ENCODE results near the gene ZBTB7C. TPM values are rescaled to one million over a fixed set of nuclear protein-coding genes. Genes with fewer than 3 reads are reported as not detected.

The ZBTB7C gene
- total RNA-seq, 1 experiment from 2014 or later: 0.18 TPM

DNA sequence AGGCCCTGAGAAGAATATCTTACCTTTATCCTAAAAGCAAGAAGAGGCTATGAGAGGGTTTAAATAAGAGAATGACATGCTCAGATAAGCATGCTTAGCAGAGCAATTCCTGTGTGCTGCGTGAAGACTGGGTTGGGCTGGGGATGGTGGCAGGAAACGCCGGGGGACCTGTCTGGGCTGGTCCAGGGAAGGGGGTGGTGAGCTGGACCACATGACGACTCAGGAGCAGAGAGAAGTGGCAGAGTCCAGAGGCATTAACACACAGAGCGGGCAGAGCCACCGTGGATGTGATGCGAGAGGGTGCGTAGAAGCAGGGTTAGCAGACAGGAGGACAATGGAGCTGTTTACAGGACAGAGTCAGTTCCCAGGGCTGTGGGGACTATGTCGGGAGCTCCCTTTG is 84.5 kb downstream of the ZBTB7C start:
- Histone ChIP-seq H3K9me3 (no peaks in the 10 kb centered on the region), H3K36me3 (ENCODE audit: control insufficient read depth, insufficient read depth, low read length) (no peaks in the 10 kb centered on the region), H3K4me3 (ENCODE audit: low read depth, low read length) (no peak overlapping the region), H3K4me1 (no peaks in the 10 kb centered on the region), H3K27me3 (replicated peaks; ENCODE audit: control insufficient read depth, insufficient read depth, low read length) (no peaks in the 10 kb centered on the region; the same call in 1 of the 2 replicates)
- intact Hi-C loops (cut with micrococcal nuclease; ENCODE audit: unreplicated experiment): no loop called here
- no peak overlapping the region for H3K27ac Mint-ChIP-seq (ENCODE audit: unreplicated experiment)
- no peak for DNase-seq
- no peak overlapping the region for H3K4me3 Mint-ChIP-seq (ENCODE audit: unreplicated experiment)
- no peaks in the 10 kb centered on the region for H3K27me3 Mint-ChIP-seq (ENCODE audit: insufficient read depth, unreplicated experiment)
- POLR2A ChIA-PET: no interaction called here
- BruUV-seq (replicated peaks): no TSS peak
- CTCF ChIA-PET: no interaction called here
- H3K36me3 Mint-ChIP-seq (ENCODE audit: insufficient read depth, unreplicated experiment): no peaks in the 10 kb centered on the region
- TF ChIP-seq CTCF (IDR thresholded peaks at IDR 0.05; ENCODE audit: insufficient read depth in 1 of 2, low read depth in 1 of 2, low read length in 1 of 2, severe bottlenecking in 1 of 2, unreplicated experiment in 1 of 2): no peak
- no peaks in the 10 kb centered on the region for H3K9me3 Mint-ChIP-seq (ENCODE audit: unreplicated experiment)
- peaks cover 7% of the 10 kb centered on the region for H3K4me1 Mint-ChIP-seq (ENCODE audit: low read depth, unreplicated experiment)

DNA sequence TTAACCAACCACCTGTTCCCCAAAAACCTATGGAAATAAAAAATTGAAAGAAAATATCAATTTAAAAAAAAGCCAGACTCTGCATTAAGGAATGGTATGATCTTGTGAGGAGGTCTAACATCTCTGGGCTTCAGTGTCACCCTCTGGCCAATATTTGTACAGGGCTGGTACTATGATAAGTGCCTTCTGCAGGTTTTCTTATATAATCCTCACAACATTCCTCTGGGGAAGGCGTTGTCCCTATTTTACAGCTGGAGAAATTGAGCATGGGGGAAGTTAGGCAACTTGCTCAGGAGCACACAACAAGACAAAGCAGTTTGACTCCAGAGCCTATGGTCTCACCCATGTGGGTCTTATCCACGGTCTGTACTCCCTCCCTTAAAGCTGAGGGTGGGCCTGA is 86.0 kb downstream of the ZBTB7C start:
- Mint-ChIP-seq H3K4me3 (ENCODE audit: unreplicated experiment) (no peak overlapping the region), H3K27me3 (ENCODE audit: insufficient read depth, unreplicated experiment) (no peaks in the 10 kb centered on the region), H3K36me3 (ENCODE audit: insufficient read depth, unreplicated experiment) (no peaks in the 10 kb centered on the region), H3K27ac (ENCODE audit: unreplicated experiment) (no peak overlapping the region), H3K4me1 (ENCODE audit: low read depth, unreplicated experiment) (peaks cover 8% of the 10 kb centered on the region), H3K9me3 (ENCODE audit: unreplicated experiment) (no peaks in the 10 kb centered on the region)
- Histone ChIP-seq H3K4me1 (no peaks in the 10 kb centered on the region), H3K4me3 (ENCODE audit: low read depth, low read length) (no peak overlapping the region), H3K9me3 (no peaks in the 10 kb centered on the region), H3K27me3 (replicated peaks; ENCODE audit: control insufficient read depth, insufficient read depth, low read length) (no peaks in the 10 kb centered on the region; the same call in 1 of the 2 replicates), H3K36me3 (ENCODE audit: control insufficient read depth, insufficient read depth, low read length) (no peaks in the 10 kb centered on the region)
- no TSS peak for BruUV-seq (replicated peaks)
- POLR2A ChIA-PET: no interaction called here
- intact Hi-C loops (cut with micrococcal nuclease; ENCODE audit: unreplicated experiment): no loop called here
- TF ChIP-seq CTCF (IDR thresholded peaks at IDR 0.05; ENCODE audit: insufficient read depth in 1 of 2, low read depth in 1 of 2, low read length in 1 of 2, severe bottlenecking in 1 of 2, unreplicated experiment in 1 of 2): no peak
- CTCF ChIA-PET: no interaction called here
- DNase-seq: no peak

GRCh38 chr18:48321536-48321935 is 87.6 kb downstream of the ZBTB7C start:
- no peaks in the 10 kb centered on the region for H3K4me1 ChIP-seq
- no peaks in the 10 kb centered on the region for H3K9me3 ChIP-seq
- POLR2A ChIA-PET: no interaction called here
- H3K4me3 ChIP-seq (ENCODE audit: low read depth, low read length): no peak overlapping the region
- no peaks in the 10 kb centered on the region for H3K9me3 Mint-ChIP-seq (ENCODE audit: unreplicated experiment)
- no peaks in the 10 kb centered on the region; the same call in 1 of the 2 replicates for H3K27me3 ChIP-seq (replicated peaks; ENCODE audit: control insufficient read depth, insufficient read depth, low read length)
- no peak overlapping the region for H3K4me3 Mint-ChIP-seq (ENCODE audit: unreplicated experiment)
- H3K27me3 Mint-ChIP-seq (ENCODE audit: insufficient read depth, unreplicated experiment): no peaks in the 10 kb centered on the region
- no peaks in the 10 kb centered on the region for H3K36me3 ChIP-seq (ENCODE audit: control insufficient read depth, insufficient read depth, low read length)
- no TSS peak for BruUV-seq (replicated peaks)
- no peak overlapping the region for H3K27ac Mint-ChIP-seq (ENCODE audit: unreplicated experiment)
- no peaks in the 10 kb centered on the region for H3K36me3 Mint-ChIP-seq (ENCODE audit: insufficient read depth, unreplicated experiment)
- intact Hi-C loops (cut with micrococcal nuclease; ENCODE audit: unreplicated experiment): no loop called here
- no peak for DNase-seq
- H3K4me1 Mint-ChIP-seq (ENCODE audit: low read depth, unreplicated experiment): peaks cover 8% of the 10 kb centered on the region
- TF ChIP-seq CTCF (IDR thresholded peaks at IDR 0.05; ENCODE audit: insufficient read depth in 1 of 2, low read depth in 1 of 2, low read length in 1 of 2, severe bottlenecking in 1 of 2, unreplicated experiment in 1 of 2): no peak
- CTCF ChIA-PET: no interaction called here
